ENCODE results near the gene SCYL3.

- TF ChIP-seq CTCF (IDR thresholded peaks at IDR 0.05 in 8 of 11, conservative IDR thresholded peaks at IDR 0.05 in 3 of 11) (no peak), POLR2A (IDR thresholded peaks at IDR 0.05) (no peak)
These were observed 11.1 kb upstream of the SCYL3 start for GRCh38 chr1:169904834-169905233.
